ENCODE measurements around the gene MRPL28. TPM values are rescaled to one million over a fixed set of nuclear protein-coding genes. Genes with fewer than 3 reads are reported as not detected.
"Not testable (repeated sequence)": the region's sequence is repeated elsewhere in the genome, so short reads cannot be mapped to it uniquely, and the experiment has no call there.

Gene MRPL28
- total RNA-seq, 2 experiments from 2014 or later, result 94.6 to 97.6 TPM

GRCh38 chr16:396199-396598, 25.9 kb upstream of the MRPL28 start:
- ChIA-PET CTCF (interaction anchor here (0.6 kb wide), 1 partner anchor 91 kb away, joined by 3 read pairs; no protein-coding TSS in a partner anchor), POLR2A (no interaction called here)

DNA sequence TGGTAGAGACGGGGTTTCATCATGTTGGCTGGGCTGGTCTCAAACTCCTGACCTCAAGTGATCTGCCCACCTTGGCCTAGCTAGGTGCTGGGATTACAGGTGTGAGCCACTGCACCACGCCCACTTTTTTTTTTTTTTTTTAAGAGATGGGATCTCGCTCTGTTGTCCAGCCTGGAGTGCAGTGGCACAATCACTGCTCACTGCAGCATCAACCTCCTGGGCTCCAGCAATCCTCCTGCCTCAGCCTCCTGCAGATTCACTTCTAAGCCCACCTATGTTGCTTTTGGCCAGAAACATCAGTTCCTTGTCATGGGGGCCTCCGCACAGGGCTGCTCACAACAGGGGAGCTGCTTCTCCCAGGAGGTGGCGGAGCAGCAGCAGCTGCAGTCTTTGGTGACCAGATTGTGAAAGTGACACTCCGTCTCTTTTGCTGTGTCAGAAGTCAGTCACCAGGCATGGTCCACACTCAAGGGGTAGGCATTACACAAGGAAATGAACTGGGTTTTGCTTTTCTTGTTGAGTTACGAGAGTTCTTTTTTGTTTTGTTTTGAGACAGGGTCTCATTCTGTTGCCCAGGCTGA, 22.2 kb upstream of the MRPL28 start:
- ChIA-PET CTCF (interaction anchor here (0.7 to 1.9 kb wide), 10 partner anchors 8 to 904 kb away, joined by 3 to 6 read pairs (median 4); partner anchors contain the start of genes DECR2 and RAB11FIP3), POLR2A (interaction anchor here (0.7 to 1.4 kb wide), 3 partner anchors 9 to 347 kb away, joined by 3 to 4 read pairs (median 3); partner anchors contain the start of gene CAPN15)

- ChIA-PET CTCF (interaction anchor here (0.7 to 1.9 kb wide), 11 partner anchors 9 to 905 kb away, joined by 3 to 6 read pairs (median 4); partner anchors contain the start of genes DECR2 and RAB11FIP3), POLR2A (interaction anchor here (0.7 to 1.4 kb wide), 4 partner anchors 8 to 348 kb away, joined by 3 to 4 read pairs (median 3); partner anchors contain the start of genes CAPN15 and RAB11FIP3)
Observed at GRCh38 chr16:391885-392335, 21.6 kb upstream of the MRPL28 start.

DNA sequence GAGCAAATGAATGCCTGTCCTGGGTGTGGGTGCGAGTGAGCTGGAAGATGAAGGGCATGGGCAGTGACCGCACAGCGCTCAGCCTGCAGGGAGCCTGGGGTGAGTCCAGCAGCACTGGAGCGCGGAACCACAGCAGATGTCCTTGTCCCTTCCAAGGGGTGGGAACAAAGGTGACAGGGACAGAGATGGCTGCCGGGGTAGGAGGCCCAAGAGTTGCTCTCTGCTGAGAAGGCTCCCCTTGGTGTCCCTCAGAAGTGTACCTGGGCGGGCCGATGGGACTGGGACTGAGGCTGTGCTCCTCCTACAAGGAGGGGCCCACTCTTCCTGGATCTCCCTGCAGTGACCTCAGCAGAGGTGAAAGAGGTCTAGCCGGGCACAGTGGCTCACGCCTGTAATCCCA, 19.0 kb upstream of the MRPL28 start:
- POLR2A ChIA-PET, result no interaction called here
- CTCF ChIA-PET, result no interaction called here

GRCh38 chr16:387761-388666, 17.7 kb upstream of the MRPL28 start:
- POLR2A ChIA-PET, CTCF ChIA-PET: not testable (repeated sequence)

DNA sequence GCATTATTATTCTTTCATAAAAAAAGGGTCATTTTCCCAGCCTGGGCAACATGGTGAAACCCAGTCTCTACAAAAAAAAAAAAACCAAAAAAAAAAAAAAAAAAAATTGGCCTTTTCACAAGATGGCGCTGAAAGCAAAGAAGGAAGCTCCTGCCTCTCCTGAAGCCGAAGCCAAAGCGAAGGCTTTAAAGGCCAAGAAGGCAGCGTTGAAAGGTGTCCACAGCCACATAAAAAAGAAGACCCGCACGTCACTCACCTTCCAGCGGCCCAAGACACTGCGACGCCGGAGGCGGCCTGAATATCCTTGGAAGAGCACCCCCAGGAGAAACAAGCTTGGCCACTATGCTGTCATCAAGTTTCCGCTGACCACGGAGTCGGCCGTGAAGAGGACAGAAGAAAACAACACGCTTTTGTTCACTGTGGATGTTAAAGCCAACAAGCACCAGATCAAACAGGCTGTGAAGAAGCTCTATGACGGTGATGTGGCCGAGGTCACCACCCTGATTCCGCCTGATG, 16.4 kb upstream of the MRPL28 start:
- CTCF ChIA-PET, result interaction anchor here (0.6 kb wide), 1 partner anchor 8 kb away, joined by 5 read pairs; no protein-coding TSS in a partner anchor
- POLR2A ChIA-PET, result no interaction called here

GRCh38 chr16:383326-384051, 13.2 kb upstream of the MRPL28 start:
- CTCF ChIA-PET, result interaction anchor here (0.8 to 1.9 kb wide), 2 partner anchors 8 to 21 kb away, joined by 3 to 5 read pairs; no protein-coding TSS in a partner anchor
- POLR2A ChIA-PET, result interaction anchor here (0.7 to 1.2 kb wide), 2 partner anchors 8 to 96 kb away, joined by 4 to 5 read pairs; no protein-coding TSS in a partner anchor

- POLR2A ChIA-PET, result interaction anchor here (0.8 kb wide), 1 partner anchor 145 kb away, joined by 3 read pairs; the partner anchor contains the start of gene CAPN15
- CTCF ChIA-PET, result interaction anchor here (1.1 to 1.9 kb wide), 2 partner anchors 10 to 20 kb away, joined by 3 to 5 read pairs; no protein-coding TSS in a partner anchor
Observed at GRCh38 chr16:381789-382717, 11.7 kb upstream of the MRPL28 start, which contains the start of gene PGAP6. TSS of gene PGAP6 (minus strand) at chr16:381978. CDS start at chr16:381821, 157 bp downstream.

DNA sequence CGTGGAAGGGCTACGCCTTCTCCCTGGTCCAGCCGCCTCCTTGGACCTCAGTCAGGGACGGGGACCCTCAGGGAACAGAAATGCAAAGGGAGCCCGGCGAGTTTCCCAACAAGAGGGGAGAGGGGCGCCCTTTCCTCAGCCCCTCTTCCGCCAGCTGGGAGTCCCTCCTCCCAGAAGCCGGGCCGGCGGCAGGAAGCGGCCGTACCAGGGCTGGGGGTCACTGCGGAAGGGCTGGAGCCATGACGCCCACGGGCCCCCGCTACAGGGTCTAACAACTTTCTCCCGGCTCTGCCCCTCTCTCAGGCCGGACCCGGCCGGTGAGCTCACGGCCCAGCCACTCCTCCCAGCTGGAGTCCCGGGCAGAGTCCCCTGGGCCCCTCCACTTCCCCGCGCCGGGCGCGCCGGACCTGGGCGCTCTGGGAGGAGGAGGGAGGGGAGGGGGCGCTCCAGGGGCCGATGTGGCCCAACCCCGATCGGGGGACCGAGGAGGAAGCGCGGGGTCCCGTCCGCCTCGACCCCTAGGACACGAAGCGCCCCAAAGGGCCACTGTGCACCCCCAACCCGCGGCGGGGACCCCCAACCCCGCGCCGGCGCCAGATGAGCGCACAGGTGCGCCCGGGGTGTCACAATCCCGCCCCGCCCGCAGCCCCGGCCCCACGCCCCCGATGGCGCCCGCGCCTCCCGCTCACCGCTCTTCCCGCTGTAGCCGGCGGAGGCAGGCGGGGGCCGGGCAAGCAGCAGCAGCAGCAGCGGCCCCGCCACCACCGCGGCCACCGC, 10.9 kb upstream of the MRPL28 start:
- ChIA-PET POLR2A (no interaction called here), CTCF (interaction anchor here (1.1 kb wide), 1 partner anchor 19 kb away, joined by 3 read pairs; no protein-coding TSS in a partner anchor)

DNA sequence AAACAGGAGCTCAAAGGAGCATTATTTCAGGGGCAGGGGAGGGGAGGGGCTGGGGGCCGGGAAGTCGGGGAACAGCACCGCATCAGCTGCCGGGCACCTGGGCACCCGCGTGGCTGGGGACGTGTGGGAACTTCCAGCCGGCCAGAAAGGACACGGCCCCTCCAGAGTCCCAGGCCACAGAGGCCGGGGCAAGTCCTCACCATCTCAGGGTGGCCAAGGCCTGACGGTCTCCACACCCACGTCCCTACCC, 10.3 kb upstream of the MRPL28 start:
- ChIA-PET POLR2A (no interaction called here), CTCF (interaction anchor here (1.4 kb wide), 1 partner anchor 10 kb away, joined by 6 read pairs; the partner anchor contains the start of gene MRPL28)

- ChIA-PET CTCF (interaction anchor here (1.4 kb wide), 1 partner anchor 10 kb away, joined by 6 read pairs; the partner anchor contains the start of gene MRPL28), POLR2A (no interaction called here)
Observed at GRCh38 chr16:379961-380761, 9.8 kb upstream of the MRPL28 start.

- ChIA-PET POLR2A (no interaction called here), CTCF (interaction anchor here (1.4 kb wide), 1 partner anchor 9 kb away, joined by 6 read pairs; the partner anchor contains the start of gene MRPL28)
Observed at GRCh38 chr16:379183-379960, 9.0 kb upstream of the MRPL28 start.

- CTCF ChIA-PET, result no interaction called here
- POLR2A ChIA-PET, result no interaction called here
Observed at GRCh38 chr16:378821-379182, 8.5 kb upstream of the MRPL28 start.

GRCh38 chr16:378113-378820, 7.9 kb upstream of the MRPL28 start:
- POLR2A ChIA-PET, CTCF ChIA-PET: not testable (repeated sequence)

GRCh38 chr16:377419-377951, 7.1 kb upstream of the MRPL28 start:
- CTCF ChIA-PET, result no interaction called here
- POLR2A ChIA-PET, result no interaction called here
